Hippocampal formation (tissue), 2 donors: Measurements from ENCODE around the gene NPIPA2.
"Not testable (repeated sequence)": the region's sequence is repeated elsewhere in the genome, so short reads cannot be mapped to it uniquely, and the experiment has no call there.

ENCODE experiments used
- DNase-seq, 2 donors: peaks; one replicate each; lab custom pipeline; 2025; lab: John Stamatoyannopoulos, UW

Gene NPIPA2

GRCh38 chr16:14742273-14743128, at the start of gene NPIPA2:
TSS of gene NPIPA2 (plus strand) at chr16:14742533. CDS start at chr16:14748066, 5,533 bp downstream.
- DNase-seq, result not testable (repeated sequence)

GRCh38 chr16:14694129-14694528, 48.2 kb upstream of the NPIPA2 start, which contains the start of gene PLA2G10:
TSS of gene PLA2G10 (minus strand) at chr16:14694308. CDS start at chr16:14694229, 79 bp downstream.
- not testable (repeated sequence) for DNase-seq

GRCh38 chr16:14701859-14702258, 40.5 kb upstream of the NPIPA2 start:
- DNase-seq, result not testable (repeated sequence)

GRCh38 chr16:14702672-14703071, 39.7 kb upstream of the NPIPA2 start:
- not testable (repeated sequence) for DNase-seq

GRCh38 chr16:14703156-14704011, 38.9 kb upstream of the NPIPA2 start, which contains the start of gene NPIPA3:
TSS of gene NPIPA3 (plus strand) at chr16:14703411. CDS start at chr16:14708944, 5,533 bp downstream.
- DNase-seq, result not testable (repeated sequence)

- DNase-seq, result not testable (repeated sequence)
These were observed 9.1 kb upstream of the NPIPA2 start for GRCh38 chr16:14733233-14733632.

- not testable (repeated sequence) for DNase-seq
These were observed 1.4 kb upstream of the NPIPA2 start for GRCh38 chr16:14740832-14741385.

GRCh38 chr16:14741794-14742193, 539 bp upstream of the NPIPA2 start:
- DNase-seq, result not testable (repeated sequence)

GRCh38 chr16:14773654-14774053, 31.3 kb downstream of the NPIPA2 start:
- DNase-seq, result not testable (repeated sequence)

- DNase-seq, result not testable (repeated sequence)
These were observed 33.3 kb downstream of the NPIPA2 start for GRCh38 chr16:14775624-14776023.

GRCh38 chr16:14776763-14777162, 34.4 kb downstream of the NPIPA2 start:
- DNase-seq, result not testable (repeated sequence)

- not testable (repeated sequence) for DNase-seq
These were observed 37.1 kb downstream of the NPIPA2 start for GRCh38 chr16:14779368-14779877.

- DNase-seq, result not testable (repeated sequence)
These were observed 43.8 kb downstream of the NPIPA2 start for GRCh38 chr16:14786180-14786579.

- DNase-seq, result not testable (repeated sequence)
These were observed 47.2 kb downstream of the NPIPA2 start for GRCh38 chr16:14789577-14789976.

GRCh38 chr16:14790320-14790956, 48.1 kb downstream of the NPIPA2 start:
- not testable (repeated sequence) for DNase-seq

- not testable (repeated sequence) for DNase-seq
These were observed 50.6 kb downstream of the NPIPA2 start for GRCh38 chr16:14792914-14793313.

- not testable (repeated sequence) for DNase-seq
These were observed 55.2 kb downstream of the NPIPA2 start for GRCh38 chr16:14797558-14797957.

- DNase-seq, result not testable (repeated sequence)
These were observed 61.2 kb downstream of the NPIPA2 start for GRCh38 chr16:14803577-14803976.

GRCh38 chr16:14807184-14807678, 64.9 kb downstream of the NPIPA2 start:
- not testable (repeated sequence) for DNase-seq

- not testable (repeated sequence) for DNase-seq
These were observed 71.6 kb downstream of the NPIPA2 start for GRCh38 chr16:14813890-14814289.
